Measurements from ENCODE around the gene ECI1. TPM values are rescaled to one million over a fixed set of nuclear protein-coding genes. Genes with fewer than 3 reads are reported as not detected.

The ECI1 gene
- total RNA-seq, 2 donors from 2014 or later: 30.2 to 31.9 TPM

DNA sequence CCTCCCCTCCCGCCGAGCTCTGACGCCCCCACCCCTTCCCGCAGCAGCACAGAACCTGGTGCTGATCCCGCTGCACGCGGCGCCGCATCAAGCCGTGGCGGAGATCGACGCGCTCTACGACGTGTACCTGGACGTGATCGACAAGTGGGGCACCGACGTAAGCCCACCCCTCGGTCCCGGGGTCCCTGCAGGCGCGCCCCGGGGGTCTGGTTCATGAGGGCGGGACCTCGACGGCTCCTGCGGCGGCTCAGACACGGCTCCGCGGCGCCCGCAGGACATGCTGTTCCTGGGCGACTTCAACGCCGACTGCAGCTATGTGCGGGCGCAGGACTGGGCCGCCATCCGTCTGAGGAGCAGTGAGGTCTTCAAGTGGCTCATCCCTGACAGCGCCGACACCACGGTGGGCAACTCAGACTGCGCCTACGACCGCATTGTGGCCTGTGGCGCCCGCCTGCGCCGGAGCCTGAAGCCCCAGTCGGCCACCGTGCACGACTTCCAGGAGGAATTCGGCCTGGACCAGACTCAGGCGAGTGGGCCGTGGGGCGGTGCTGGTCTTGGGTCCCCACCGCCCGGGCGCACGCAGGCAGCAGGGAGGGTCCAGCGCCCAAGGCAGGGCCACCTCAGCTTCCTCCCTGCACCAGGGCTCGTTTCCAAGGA is 13.8 kb downstream of the ECI1 start:
- no peak for DNase-seq (ENCODE audit: low spot score)
- intact Hi-C loops (cut with DNase I): loop anchor here in 1 of 2 donors (2.0 kb wide), 1 partner anchor 421 kb away; no protein-coding TSS in a partner anchor

DNA sequence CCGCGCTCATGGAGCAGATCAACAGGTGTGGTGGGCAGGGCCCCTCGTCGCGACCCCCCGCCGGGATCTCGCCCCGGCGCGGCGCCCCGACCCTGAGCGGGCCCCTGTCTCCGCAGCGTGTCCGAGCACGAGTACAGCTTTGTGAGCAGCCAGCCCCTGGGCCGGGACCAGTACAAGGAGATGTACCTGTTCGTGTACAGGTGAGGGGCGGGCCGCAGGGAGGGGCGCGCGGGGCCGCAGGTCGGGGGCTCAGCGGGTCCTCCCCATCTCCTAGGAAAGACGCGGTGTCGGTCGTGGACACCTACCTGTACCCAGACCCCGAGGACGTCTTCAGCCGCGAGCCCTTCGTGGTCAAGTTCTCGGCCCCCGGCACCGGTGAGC is 14.3 kb downstream of the ECI1 start:
- no peak for DNase-seq (ENCODE audit: low spot score)
- intact Hi-C loops (cut with DNase I): loop anchor here in 1 of 2 donors (2.0 kb wide), 1 partner anchor 420 kb away; no protein-coding TSS in a partner anchor

DNA sequence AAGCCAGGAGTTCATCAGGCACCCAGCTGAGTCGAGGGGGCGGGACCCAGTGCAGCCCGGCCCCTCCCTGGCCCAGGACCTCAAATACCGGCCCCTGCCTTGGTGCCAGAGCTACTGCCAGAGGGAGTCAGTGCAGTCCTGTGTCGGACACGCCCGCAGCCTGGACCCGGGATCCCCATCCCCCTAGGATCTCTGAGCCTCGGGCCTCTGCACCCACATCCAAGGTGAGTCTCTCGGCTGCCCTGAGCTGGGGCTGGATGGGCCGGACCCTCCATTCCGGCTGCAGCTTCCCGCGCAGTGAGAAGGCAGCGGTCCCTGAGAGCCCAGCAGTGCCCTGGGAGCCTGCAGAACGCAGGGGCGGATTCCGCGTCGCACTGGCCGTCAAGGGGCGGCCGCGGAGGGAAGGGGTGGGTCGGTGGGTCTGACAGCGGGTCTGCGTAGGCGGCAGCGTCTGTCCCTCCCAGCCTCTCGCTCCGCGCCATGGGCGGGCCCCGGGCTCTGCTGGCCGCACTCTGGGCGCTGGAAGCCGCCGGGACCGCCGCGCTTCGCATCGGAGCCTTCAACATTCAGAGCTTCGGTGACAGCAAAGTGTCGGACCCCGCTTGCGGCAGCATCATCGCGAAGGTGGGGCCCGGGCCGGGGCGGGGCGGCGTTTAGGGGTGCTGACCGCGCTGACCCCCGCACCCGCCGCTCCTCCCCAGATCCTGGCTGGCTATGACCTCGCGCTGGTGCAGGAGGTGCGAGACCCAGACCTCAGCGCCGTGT is 14.9 kb downstream of the ECI1 start, which contains the start of gene DNASE1L2:
Gene DNASE1L2 (plus strand): TSS at position 108 of the 765 bp plus-strand sequence. CDS start 373 bp downstream, at position 481.
- DNase-seq (ENCODE audit: low spot score): no peak
- intact Hi-C loops (cut with DNase I): loop anchor here in 1 of 2 donors (2.0 kb wide), 1 partner anchor 420 kb away; no protein-coding TSS in a partner anchor

DNA sequence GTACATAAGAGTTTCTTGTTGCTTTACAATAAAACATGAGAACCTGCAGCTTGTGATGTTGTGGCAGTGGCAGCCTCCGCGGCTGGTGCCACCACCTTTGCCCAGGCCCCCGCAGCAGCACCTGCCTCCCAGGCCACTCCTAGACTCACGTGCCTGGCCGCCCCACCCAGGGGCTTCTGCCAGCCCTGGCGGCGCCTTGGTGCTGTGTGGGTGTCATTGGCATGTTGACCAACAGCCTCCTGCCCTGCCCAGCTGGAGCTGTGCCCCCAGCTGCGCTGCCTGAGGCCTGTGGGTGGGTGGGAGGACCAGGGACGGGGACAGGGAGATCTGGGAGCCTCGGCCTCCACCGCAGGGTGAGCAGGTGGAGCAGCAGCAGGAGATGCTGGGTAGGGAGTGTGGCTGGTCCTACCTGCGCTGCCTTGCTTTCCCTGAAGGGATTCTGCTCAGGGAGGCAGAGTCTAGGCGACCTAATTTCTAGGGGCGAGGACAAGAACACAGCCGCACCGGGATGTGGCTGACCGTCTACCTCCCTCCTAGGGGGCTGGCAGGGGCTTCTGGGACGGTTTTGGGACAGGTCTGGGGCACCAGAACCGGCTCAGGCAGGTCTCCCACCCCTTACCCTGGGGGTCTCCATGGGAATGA is 15.6 kb downstream of the ECI1 start:
- intact Hi-C loops (cut with DNase I): loop anchor here in 1 of 2 donors (2.0 kb wide), 1 partner anchor 419 kb away; no protein-coding TSS in a partner anchor
- DNase-seq (ENCODE audit: low spot score): no peak

DNA sequence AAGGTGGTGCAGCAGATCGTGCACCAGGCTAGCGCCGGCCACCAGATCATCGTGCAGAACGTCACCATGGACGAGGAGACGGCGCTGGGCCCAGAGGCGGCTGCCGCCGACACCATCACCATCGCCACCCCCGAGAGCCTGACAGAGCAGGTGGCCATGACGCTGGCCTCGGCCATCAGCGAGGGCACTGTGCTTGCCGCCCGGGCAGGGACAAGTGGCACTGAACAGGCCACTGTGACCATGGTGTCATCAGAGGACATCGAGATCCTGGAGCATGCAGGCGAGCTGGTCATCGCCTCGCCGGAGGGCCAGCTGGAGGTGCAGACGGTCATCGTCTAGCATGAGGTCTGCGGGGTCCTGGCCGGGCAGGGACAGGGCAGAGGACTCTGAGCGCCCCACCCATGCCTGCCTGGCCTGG is 16.1 kb downstream of the ECI1 start:
- intact Hi-C loops (cut with DNase I): no loop called here
- no peak for DNase-seq (ENCODE audit: low spot score)

DNA sequence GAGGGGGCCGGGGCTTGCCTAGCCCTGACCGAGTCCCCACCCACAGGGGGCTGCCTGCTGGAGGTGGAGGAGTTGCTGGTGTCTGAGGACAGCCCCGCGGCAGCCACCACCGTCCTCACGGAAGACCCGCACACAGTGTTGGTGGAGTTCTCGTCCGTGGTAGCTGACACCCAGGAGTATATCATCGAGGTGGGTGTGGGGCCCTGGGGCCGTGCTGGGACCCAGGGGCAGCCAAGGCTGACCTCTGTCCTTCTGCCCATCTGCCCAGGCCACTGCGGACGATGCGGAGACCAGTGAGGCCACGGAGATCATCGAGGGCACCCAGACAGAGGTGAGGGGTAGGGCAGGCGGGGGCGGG is 16.6 kb downstream of the ECI1 start:
- intact Hi-C loops (cut with DNase I): no loop called here
- DNase-seq (ENCODE audit: low spot score): no peak

DNA sequence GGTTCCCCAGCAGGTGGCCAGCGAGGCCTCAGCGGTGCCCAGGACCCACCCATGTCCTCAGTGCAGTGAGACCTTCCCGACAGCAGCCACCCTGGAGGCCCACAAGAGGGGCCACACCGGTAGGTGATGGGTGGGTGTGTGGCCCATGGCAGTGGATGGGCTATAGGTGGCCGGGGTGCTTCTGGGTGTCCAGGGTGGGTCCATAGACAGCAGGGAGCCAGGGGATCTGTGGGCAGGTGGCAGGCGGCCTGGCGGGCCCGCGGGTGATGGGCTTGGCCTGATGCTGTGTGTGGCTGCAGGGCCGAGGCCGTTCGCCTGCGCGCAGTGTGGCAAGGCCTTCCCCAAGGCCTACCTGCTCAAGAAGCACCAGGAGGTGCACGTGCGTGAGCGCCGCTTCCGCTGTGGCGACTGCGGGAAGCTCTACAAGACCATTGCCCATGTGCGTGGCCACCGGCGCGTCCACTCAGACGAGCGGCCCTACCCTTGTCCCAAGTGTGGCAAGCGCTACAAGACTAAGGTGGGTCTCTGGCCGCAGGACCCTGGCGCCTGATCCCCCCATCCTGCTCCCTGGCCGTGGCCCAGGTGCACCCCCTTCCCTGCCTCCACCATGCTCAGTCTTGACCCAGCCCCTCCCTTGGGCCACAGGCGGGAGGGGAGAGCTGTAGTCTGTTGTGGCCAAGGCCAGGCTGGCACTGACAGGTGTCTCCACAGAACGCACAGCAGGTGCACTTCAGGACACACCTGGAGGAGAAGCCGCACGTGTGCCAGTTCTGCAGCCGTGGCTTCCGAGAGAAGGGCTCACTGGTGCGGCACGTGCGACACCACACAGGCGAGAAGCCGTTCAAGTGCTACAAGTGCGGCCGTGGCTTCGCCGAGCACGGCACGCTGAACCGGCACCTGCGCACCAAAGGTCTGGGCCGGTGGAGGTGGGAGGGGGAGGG is 17.2 kb downstream of the ECI1 start:
- intact Hi-C loops (cut with DNase I): no loop called here
- DNase-seq (ENCODE audit: low spot score): no peak

DNA sequence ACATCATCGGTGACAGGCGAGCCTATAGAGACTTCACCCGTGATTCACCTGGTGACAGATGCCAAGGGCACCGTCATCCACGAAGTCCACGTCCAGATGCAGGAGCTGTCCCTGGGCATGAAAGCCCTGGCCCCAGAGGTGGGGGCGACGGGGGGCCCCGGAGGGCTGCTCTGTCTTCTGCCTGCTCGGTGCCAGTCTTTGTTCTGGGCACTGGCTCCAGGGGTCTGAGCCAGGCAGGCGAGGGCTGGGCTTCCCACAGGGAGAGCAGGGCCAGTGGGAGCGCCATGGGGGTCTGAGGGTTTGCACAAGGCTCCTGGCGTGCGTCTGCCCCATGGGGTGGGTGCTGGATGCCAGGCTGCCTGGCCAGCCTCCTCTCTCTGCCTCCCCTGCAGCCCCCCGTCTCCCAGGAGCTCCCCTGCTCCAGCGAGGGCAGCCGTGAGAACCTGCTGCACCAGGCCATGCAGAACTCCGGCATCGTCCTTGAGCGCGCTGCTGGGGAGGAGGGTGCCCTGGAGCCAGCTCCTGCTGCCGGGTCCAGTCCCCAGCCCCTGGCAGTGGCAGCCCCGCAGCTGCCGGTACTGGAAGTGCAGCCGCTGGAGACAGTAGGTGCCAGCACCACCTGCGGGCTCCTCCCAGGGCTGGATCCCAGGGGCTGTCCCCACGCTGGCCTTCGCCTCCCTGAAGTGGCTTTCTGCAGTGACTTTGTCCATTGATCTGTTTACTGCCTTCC is 18.2 kb downstream of the ECI1 start:
- peak; percentile 79 for DNase-seq (ENCODE audit: low spot score)
- intact Hi-C loops (cut with DNase I): no loop called here

DNA sequence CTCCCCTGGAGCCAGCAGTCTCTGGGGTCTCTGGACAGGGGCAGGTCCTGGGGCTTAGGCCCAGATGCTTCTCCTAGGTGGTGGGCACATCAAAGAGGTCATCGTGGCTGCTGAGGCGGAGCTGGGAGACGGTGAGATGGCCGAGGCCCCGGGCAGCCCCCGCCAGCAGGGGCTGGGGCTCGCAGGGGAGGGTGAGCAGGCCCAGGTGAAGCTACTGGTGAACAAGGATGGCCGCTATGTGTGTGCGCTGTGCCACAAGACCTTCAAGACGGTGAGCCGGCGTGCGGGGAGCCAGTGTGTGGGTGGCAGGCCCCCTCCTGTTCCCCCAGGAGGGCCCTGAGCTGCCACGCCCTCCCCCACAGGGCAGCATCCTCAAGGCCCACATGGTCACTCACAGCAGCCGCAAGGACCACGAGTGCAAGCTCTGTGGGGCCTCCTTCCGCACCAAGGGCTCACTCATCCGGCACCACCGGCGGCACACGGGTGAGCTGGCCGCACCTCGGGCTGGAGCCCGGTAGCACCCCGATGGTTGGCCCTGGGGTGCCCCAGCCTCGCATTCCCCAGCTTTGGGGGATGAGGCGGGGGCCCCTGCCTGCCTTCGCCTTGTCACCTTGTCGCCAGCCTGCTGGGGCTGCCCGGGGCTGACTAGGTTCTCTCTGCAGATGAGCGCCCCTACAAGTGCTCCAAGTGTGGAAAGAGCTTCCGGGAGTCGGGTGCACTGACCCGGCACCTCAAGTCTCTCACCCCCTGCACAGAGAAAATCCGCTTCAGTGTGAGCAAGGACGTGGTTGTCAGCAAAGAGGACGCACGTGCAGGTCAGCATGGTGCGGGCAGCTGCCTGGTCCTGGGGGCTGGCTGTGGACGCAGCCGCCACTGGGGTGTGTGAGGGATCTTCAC is 19.0 kb downstream of the ECI1 start:
- intact Hi-C loops (cut with DNase I): no loop called here
- no peak for DNase-seq (ENCODE audit: low spot score)

DNA sequence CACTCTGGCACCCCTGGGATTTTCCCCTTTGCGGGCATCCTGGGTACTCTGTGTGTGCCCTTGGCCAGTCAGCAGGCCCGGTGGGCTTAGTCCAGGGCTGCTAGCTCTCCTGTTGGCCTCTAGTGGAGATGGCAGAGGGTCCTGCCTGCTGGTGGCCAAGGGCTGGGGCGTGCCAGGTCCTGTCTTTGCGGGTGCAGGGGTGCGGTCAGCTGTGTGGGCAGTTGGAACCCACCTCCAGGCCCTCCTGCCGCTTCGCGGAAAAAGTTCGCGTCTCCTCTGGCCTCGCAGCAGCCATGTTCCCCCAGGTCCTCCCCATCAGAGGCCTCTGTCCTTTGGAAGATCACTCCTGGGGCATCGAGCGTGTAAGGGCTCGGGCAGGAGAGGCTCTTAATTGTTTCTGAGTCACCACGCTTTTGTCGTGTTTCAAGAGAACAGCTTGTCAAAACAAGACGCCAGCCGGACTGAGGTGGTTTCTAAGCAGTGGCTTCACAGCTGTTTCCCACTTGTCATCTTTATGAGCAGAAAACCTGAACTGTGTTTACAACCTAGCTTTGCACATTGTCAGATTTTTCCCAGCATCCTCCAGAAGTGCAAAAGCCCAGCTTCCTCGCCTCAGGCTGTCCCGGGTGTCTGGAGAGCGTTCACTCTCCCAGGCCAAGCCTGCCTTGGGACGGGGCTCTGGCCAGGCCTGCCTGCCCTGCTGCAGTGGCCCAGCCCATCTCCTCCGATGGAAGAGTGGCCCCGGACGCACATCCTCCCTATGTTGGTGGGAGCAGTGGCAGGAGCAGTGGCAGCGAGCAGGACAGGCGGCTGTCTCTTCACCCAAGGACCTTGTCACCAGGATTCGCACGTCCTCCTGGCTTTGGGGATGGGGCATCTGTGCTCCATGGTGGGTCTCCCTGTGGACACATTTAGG is 20.1 kb downstream of the ECI1 start:
- intact Hi-C loops (cut with DNase I): no loop called here
- no peak for DNase-seq (ENCODE audit: low spot score)

DNA sequence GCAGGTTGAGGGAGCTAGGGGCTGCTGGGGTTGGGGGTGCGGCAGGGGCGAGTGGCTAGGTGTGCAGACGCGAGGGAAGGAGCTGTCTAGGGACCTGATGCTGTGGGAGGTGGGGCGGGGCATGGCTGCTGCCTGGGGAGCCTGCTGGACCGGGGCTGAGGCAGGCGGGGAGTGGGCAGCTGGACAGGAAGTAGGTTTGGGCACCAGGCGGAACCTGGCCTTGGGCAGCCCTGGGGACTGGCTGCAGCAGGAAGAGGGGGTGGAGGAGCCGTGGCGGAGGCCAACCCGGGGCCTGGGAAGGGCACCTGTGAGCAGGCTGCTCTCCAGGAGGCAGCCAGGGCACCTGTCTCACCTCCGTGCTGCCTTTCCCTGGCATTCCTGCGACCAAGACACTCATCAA is 21.0 kb downstream of the ECI1 start:
- intact Hi-C loops (cut with DNase I): no loop called here

DNA sequence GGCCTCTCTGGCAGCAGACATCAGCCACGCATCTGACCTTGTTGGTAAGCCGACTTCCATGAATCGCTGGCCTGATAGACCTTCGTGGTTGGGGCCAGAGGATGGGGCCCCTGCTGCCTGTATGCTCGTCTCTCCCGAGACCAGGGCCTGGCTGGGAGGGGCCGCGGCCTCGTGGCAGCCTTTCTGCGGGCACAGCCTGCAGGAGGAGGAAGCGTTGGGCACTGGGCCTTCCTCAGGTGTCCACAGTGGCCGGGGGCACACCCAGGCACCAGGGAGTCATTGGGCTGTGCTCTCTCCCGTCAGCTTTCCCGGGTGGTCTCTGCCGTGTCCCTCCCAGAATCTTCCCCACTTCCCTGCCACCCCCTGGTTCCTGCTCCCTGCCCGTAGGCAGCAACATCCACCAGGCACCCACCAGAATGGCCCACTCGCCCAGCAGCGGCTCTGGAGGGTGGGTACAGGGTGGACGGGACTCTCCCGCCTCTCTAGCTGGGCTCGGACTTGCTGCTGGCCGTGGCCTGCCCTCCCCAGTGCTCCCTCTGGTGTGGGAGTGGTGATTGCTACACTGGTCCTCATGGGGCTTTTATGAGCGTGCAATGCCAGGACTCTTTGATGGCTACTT is 21.6 kb downstream of the ECI1 start:
- DNase-seq (ENCODE audit: low spot score): no peak
- intact Hi-C loops (cut with DNase I): loop anchor here in 1 of 2 donors (10.0 kb wide), 1 partner anchor 45 kb away; no protein-coding TSS in a partner anchor

More for the DNA sequence above, 21.0 kb downstream of the ECI1 start:
- no peak for DNase-seq (ENCODE audit: low spot score)

DNA sequence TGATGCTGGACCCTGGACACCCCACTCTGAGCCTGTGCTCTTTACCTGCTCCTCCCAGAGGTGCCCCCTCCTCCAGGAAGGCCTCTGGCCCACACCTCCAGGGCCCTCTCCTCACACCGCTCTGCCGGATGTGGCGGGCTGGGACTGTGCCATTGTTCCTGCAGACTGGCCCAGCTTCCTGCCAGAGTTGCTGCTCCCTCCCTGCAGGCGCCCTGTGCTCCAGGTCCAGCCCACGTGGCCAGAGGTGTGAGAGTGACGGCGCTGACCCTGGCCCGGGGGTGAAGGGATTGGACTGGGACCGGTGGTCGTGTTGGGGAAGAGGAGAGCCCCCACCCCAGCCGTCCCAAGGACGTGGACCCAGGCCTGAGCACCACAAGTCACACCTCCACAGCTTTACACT is 22.3 kb downstream of the ECI1 start:
- DNase-seq (ENCODE audit: low spot score): no peak
- intact Hi-C loops (cut with DNase I): loop anchor here in 1 of 2 donors (10.0 kb wide), 1 partner anchor 46 kb away; no protein-coding TSS in a partner anchor

DNA sequence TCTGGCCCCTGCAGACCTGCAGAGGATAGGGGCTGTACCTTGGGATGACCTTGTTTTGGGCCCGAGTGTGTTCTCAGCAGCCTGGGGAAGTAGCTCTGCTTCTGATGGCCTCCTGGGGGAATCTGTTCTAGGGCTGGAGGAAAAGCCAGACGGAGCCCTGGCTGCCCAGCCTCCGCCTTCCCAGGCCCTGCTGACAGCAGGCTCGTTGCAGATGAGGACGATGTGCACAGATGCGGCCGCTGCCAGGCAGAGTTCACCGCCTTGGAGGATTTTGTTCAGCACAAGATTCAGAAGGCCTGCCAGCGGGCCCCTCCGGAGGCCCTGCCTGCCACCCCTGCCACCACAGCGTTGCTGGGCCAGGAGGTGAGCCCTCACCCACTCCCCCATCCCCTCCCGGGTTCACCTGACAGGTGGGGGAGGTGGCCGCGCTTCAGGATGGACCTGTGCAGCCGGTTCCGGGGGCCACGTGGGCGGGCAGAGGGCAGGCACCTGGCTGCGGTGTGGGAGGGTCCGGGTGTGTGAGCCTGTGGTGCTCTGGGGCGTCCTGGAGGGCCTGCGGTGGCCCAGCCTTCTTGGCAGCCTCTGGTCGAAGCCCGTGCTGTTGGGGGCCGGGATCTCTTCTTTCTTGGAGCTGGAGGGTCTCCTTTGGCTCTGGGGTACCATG is 23.1 kb downstream of the ECI1 start:
- DNase-seq (ENCODE audit: low spot score): no peak
- intact Hi-C loops (cut with DNase I): loop anchor here in 1 of 2 donors (10.0 kb wide), 1 partner anchor 47 kb away; no protein-coding TSS in a partner anchor

DNA sequence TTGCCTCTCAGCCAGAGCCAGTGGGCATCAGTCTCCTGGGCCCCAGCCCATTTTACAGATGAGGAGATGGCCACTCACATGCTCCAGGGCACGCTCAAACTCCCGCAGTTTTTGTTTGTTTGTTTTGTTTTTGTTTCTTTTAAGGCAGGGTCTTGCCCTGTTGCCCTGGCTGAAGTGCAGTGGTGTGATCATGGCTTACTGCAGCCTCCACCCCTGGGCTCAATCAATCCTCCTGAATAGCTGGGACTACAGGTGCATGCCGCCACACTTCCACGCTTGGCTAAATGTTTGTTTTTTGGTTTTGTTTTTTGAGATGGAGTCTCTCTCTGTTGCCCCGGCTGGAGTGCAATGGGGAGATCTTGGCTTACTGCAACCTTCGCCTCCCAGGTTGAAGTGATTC is 24.5 kb downstream of the ECI1 start:
- intact Hi-C loops (cut with DNase I): loop anchor here in 1 of 2 donors (10.0 kb wide), 1 partner anchor 48 kb away; no protein-coding TSS in a partner anchor

More for the DNA sequence above, 24.5 kb downstream of the ECI1 start:
- no peak for DNase-seq (ENCODE audit: low spot score)

All from posterior vena cava (tissue), 2 donors.